DND-41 (cell line): Measurements from ENCODE around the gene SAMD1.

ENCODE experiments used
- ATAC-seq: fragments of 200-7000 bp; cut with Tn5 transposase; 3 replicates; pipeline ENCODE4 v1.9.1; 2021; ENCODE audit warnings: low read depth; ENCODE audit not compliant: insufficient read depth
- DNase-seq: peaks from one replicate; pipeline ENCODE4 v3.0.0-alpha.2; 2020
- H2AFZ ChIP-seq: 2 replicates; pipeline ENCODE4 v1.6.0; 2012; ENCODE audit warnings: low read depth, low read length
- H3K27ac ChIP-seq: 2 replicates; pipeline ENCODE4 v1.5.1; 2012; ENCODE audit warnings: low read length, inconsistent platforms
- H3K27me3 ChIP-seq: fragments of 200-600 bp; sonication (generic); 2 replicates; pipeline ENCODE4 v1.6.0; 2012; ENCODE audit warnings: low read length, mild to moderate bottlenecking, inconsistent platforms; ENCODE audit not compliant: insufficient read depth, poor library complexity
- H3K36me3 ChIP-seq: 2 replicates; pipeline ENCODE4 v1.5.1; 2012; ENCODE audit warnings: low read length, inconsistent platforms; ENCODE audit not compliant: insufficient read depth
- H3K4me1 ChIP-seq: 2 replicates; pipeline ENCODE4 v1.5.1; 2012; ENCODE audit warnings: mild to moderate bottlenecking, low read length; ENCODE audit not compliant: insufficient read depth
- H3K4me2 ChIP-seq: 2 replicates; pipeline ENCODE4 v1.6.0; 2012; ENCODE audit warnings: mild to moderate bottlenecking, moderate library complexity, low read length, inconsistent platforms; ENCODE audit not compliant: insufficient read depth
- H3K4me3 ChIP-seq, 2 experiments: fragments of 200-600 bp in 1 of 2; shearing (Covaris generic) in 1 of 2; 2 replicates each; pipeline ENCODE4 v1.5.1; 2012 to 2016; ENCODE audit warnings: inconsistent platforms in 2 of 2, low read length in 2 of 2, mild to moderate bottlenecking in 2 of 2, low read depth in 1 of 2, moderate library complexity in 1 of 2
- H3K79me2 ChIP-seq: 2 replicates; pipeline ENCODE4 v1.6.0; 2012; ENCODE audit warnings: low read length, inconsistent platforms; ENCODE audit not compliant: insufficient read depth
- H3K9ac ChIP-seq: 2 replicates; pipeline ENCODE4 v1.6.0; 2012; ENCODE audit warnings: low read depth, mild to moderate bottlenecking, inconsistent platforms, low read length, moderate library complexity
- H3K9me3 ChIP-seq: 2 replicates; pipeline ENCODE4 v1.5.1; 2012; ENCODE audit warnings: low read length, moderate library complexity, mild to moderate bottlenecking, inconsistent platforms; ENCODE audit not compliant: insufficient read depth, severe bottlenecking
- H4K20me1 ChIP-seq: 2 replicates; pipeline ENCODE4 v1.6.0; 2012; ENCODE audit warnings: low read length; ENCODE audit not compliant: insufficient read depth
- EZH2 ChIP-seq: IDR thresholded peaks from 3 replicates; pipeline ENCODE4 v1.6.1; 2012; ENCODE audit warnings: borderline replicate concordance, low read depth, mild to moderate bottlenecking, moderate library complexity, low read length, inconsistent platforms; ENCODE audit not compliant: severe bottlenecking
- TF ChIP-seq, protein P1 (sequence below): IDR thresholded peaks from 2 replicates; pipeline ENCODE4 v1.5.1; 2012; ENCODE audit warnings: borderline replicate concordance, low read length, moderate library complexity, mild to moderate bottlenecking; ENCODE audit not compliant: poor library complexity, severe bottlenecking; ENCODE audit errors: extremely low read depth

Gene SAMD1

DNA sequence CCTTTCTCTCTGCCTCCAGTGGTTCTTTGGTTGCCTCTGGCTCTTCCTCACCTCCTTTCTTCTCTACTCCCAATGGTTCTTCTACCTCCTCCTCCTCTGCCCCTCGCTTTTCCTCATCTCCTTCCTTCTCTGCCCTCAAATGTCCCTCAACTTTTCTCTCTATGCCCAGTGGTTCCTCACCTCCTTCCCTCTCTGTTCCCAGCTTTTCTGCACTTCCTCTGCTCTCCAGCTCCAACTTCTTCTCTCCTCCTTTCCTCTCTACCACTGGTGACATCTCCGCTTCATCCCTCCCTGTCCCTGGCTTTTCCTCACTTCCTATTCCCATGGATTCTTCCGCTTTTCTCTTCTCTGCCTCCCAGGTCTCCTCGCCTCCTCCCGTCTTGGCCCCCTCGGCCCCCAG lies 36.5 kb downstream of the SAMD1 start:
- no peaks in the 10 kb centered on the region for H3K27me3 ChIP-seq
- ATAC-seq (no peak), DNase-seq (no peak)
- no peaks in the 10 kb centered on the region for H4K20me1 ChIP-seq
- no peak overlapping the region for H2AFZ ChIP-seq
- no peak overlapping the region for H3K9ac ChIP-seq
- H3K79me2 ChIP-seq, result no peaks in the 10 kb centered on the region
- H3K36me3 ChIP-seq, result peaks cover 14% of the 10 kb centered on the region
- H3K4me3 ChIP-seq, result no peak overlapping the region
- H3K27ac ChIP-seq, result no peak overlapping the region
- no peaks in the 10 kb centered on the region for H3K9me3 ChIP-seq
- no peak for TF ChIP-seq EZH2
- TF ChIP-seq, protein P1, sequence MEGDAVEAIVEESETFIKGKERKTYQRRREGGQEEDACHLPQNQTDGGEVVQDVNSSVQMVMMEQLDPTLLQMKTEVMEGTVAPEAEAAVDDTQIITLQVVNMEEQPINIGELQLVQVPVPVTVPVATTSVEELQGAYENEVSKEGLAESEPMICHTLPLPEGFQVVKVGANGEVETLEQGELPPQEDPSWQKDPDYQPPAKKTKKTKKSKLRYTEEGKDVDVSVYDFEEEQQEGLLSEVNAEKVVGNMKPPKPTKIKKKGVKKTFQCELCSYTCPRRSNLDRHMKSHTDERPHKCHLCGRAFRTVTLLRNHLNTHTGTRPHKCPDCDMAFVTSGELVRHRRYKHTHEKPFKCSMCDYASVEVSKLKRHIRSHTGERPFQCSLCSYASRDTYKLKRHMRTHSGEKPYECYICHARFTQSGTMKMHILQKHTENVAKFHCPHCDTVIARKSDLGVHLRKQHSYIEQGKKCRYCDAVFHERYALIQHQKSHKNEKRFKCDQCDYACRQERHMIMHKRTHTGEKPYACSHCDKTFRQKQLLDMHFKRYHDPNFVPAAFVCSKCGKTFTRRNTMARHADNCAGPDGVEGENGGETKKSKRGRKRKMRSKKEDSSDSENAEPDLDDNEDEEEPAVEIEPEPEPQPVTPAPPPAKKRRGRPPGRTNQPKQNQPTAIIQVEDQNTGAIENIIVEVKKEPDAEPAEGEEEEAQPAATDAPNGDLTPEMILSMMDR, result no peak
- H3K4me1 ChIP-seq, result peaks cover 7% of the 10 kb centered on the region
- H3K4me2 ChIP-seq, result no peak overlapping the region

DNA sequence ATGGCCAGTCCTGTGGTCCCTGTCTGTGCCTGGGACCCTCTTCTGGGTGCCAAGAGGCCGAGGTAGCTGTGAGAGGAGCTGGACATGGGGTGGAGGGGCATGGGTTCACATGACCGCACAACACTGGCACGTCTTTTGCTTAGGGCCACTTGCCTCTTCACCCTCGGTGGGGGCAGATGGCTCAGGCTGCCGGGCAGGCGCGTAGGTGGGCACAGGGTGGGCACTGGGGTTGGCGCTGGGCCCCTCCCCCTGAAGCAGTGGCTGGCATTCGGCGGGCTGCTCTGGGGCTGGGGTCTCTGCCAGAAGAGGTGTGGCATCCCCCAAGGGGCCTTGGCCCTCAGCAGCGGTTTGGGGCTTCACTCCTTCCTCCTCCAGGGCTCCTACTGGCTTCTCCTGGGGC lies 37.1 kb downstream of the SAMD1 start:
- DNase-seq (no peak), ATAC-seq (no peak)
- no peak overlapping the region for H3K4me3 ChIP-seq

DNA sequence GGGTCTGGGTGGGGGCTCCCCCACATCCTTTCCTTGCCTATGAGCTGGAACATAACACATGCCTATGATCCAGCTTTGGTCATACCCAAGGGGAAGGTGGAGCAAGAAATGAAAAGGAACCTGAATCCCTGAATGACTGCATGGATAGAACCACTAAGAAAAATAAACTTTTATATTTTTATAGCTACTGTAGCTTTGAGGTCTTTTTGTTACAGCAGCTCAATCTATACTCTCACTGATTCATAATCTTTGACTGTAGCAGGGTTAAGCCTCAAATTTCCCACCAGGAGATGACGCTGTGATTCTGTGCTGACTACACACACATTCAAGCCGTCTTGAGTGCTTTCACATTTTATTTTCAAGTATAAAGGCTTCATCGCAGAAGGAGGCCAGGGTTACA lies 37.5 kb downstream of the SAMD1 start:
- H3K4me3 ChIP-seq, result no peak overlapping the region
- no peaks in the 10 kb centered on the region for H3K79me2 ChIP-seq
- TF ChIP-seq EZH2, result no peak
- TF ChIP-seq, protein P1, result no peak
- H3K4me1 ChIP-seq, result peaks cover 5% of the 10 kb centered on the region
- H3K9ac ChIP-seq, result no peak overlapping the region
- no peak overlapping the region for H3K4me2 ChIP-seq
- no peak for DNase-seq
- H4K20me1 ChIP-seq, result no peaks in the 10 kb centered on the region
- peaks cover 3% of the 10 kb centered on the region for H3K9me3 ChIP-seq
- H3K27ac ChIP-seq, result no peak overlapping the region
- no peaks in the 10 kb centered on the region for H3K27me3 ChIP-seq
- ATAC-seq, result no peak
- H3K36me3 ChIP-seq, result peaks cover 23% of the 10 kb centered on the region
- no peak overlapping the region for H2AFZ ChIP-seq

More for the DNA sequence above, 37.1 kb downstream of the SAMD1 start:
- H3K9ac ChIP-seq, result no peak overlapping the region
- no peak for TF ChIP-seq EZH2
- TF ChIP-seq, protein P1, result no peak
- no peak overlapping the region for H2AFZ ChIP-seq
- no peaks in the 10 kb centered on the region for H4K20me1 ChIP-seq
- H3K9me3 ChIP-seq, result peaks cover under 1% of the 10 kb centered on the region
- no peak overlapping the region for H3K4me2 ChIP-seq
- peaks cover 7% of the 10 kb centered on the region for H3K4me1 ChIP-seq
- H3K36me3 ChIP-seq, result peaks cover 20% of the 10 kb centered on the region
- no peaks in the 10 kb centered on the region for H3K27me3 ChIP-seq
- H3K79me2 ChIP-seq, result no peaks in the 10 kb centered on the region
- H3K27ac ChIP-seq, result no peak overlapping the region

DNA sequence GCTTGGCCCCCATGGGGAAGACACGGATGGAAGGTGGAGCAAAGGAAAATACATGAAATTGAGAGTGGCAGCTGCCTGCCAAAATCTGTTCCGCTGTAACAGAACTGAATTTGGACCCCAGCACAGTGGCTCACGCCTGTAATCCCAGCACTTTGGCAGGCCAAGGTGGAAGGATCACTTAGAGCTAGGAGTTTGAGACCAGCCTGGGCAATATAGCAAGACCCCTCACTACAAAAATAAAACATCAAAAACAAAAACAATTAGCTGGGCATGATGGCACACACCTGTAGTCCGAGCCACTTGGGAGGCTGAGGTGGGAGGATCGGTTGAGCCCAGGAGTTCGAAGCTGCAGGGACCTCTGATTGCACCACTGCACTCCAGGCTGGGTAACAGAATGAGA lies 38.1 kb downstream of the SAMD1 start:
- Histone ChIP-seq H3K36me3 (peaks cover 23% of the 10 kb centered on the region), H2AFZ (no peak overlapping the region), H3K27ac (no peak overlapping the region), H3K9ac (no peak overlapping the region), H3K4me1 (no peaks in the 10 kb centered on the region), H4K20me1 (no peaks in the 10 kb centered on the region), H3K27me3 (no peaks in the 10 kb centered on the region), H3K9me3 (peaks cover 3% of the 10 kb centered on the region), H3K4me2 (no peak overlapping the region), H3K79me2 (no peaks in the 10 kb centered on the region), H3K4me3 (no peak overlapping the region)
- ATAC-seq (no peak), DNase-seq (no peak)
- TF ChIP-seq EZH2, result no peak
- TF ChIP-seq, protein P1, result no peak
